Mucosa of descending colon (tissue), 3 donors: ENCODE results near the gene LIMK2. TPM values are rescaled to one million over a fixed set of nuclear protein-coding genes. Genes with fewer than 3 reads are reported as not detected.
"Not testable (repeated sequence)": the region's sequence is repeated elsewhere in the genome, so short reads cannot be mapped to it uniquely, and the experiment has no call there.

Experiments used
- ATAC-seq: fragments of 200-7000 bp; cut with Tn5 transposase; one replicate; pipeline ENCODE4 v1.9.1; 2020; ENCODE audit warnings: mild to moderate bottlenecking, moderate library complexity
- DNase-seq, 3 donors: peaks; one replicate each; pipeline ENCODE4 v3.0.0-alpha.2; 2020
- H3K36me3 ChIP-seq: fragments of 200-600 bp; one replicate; pipeline ENCODE4 v1.8.0; 2021; ENCODE audit warnings: low read depth, mild to moderate bottlenecking
- H3K4me1 ChIP-seq: fragments of 200-600 bp; one replicate; pipeline ENCODE4 v1.8.0; 2021; ENCODE audit warnings: low read depth, mild to moderate bottlenecking
- H3K4me3 ChIP-seq: fragments of 200-600 bp; one replicate; pipeline ENCODE4 v1.8.0; 2021; ENCODE audit warnings: mild to moderate bottlenecking
- H3K9me3 ChIP-seq: fragments of 200-600 bp; one replicate; pipeline ENCODE4 v1.8.0; 2021; ENCODE audit warnings: mild to moderate bottlenecking
- CTCF ChIP-seq: fragments of 200-600 bp; IDR thresholded peaks from one replicate; pipeline ENCODE4 v1.8.0; 2022; ENCODE audit warnings: antibody characterized with exemption, mild to moderate bottlenecking
- intact Hi-C, 2 donors: fragments of 100-400 bp; cut with DNase I in 1 of 2; cut with micrococcal nuclease in 1 of 2; formaldehyde crosslinking; loops; one replicate each; pipeline versions ENCODE4 v1.11.0 to v1.11.1; 2022; cut with DNase I, micrococcal nuclease
- total RNA-seq, 3 donors: library from RNA; stranded (reverse); fragmentation: NEBNext Ultra II Directional in 2 of 3; extraction: Animal tissue kit (Norgen Biotek cat#: 25700) in 2 of 3; gene quantifications; one replicate each; pipeline versions ENCODE4 v1.2.1 to v1.2.4, GENCODE V29; 2021 to 2023
- donor health status: DM: no; HTN: no; CAD: no; lungs with moderate emphysema.
- donor health status: DM: no; HTN: no; CAD: no.
- donor health status: DM: no; HTN: yes; CAD: no.

The LIMK2 gene
- total RNA-seq, 3 donors from 2014 or later = 76.7 to 137 (median 120) TPM

- TF ChIP-seq CTCF = no peak
- peak; percentile 54 for ATAC-seq
- Histone ChIP-seq H3K9me3 (no peaks in the 10 kb centered on the region), H3K4me3 (no peak overlapping the region), H3K36me3 (no peaks in the 10 kb centered on the region), H3K4me1 (peaks cover 59% of the 10 kb centered on the region)
- intact Hi-C loops = no loop called here
- DNase-seq = peak in 2 of 3 donors; percentile 60 to 87
Measured at GRCh38 chr22:31229402-31230079, 17.4 kb downstream of the LIMK2 start.

GRCh38 chr22:31230155-31230870 is 18.2 kb downstream of the LIMK2 start:
- H3K36me3 ChIP-seq = no peaks in the 10 kb centered on the region
- ATAC-seq = peak; percentile 6
- no peak for DNase-seq
- no peaks in the 10 kb centered on the region for H3K9me3 ChIP-seq
- no peak overlapping the region for H3K4me3 ChIP-seq
- intact Hi-C loops = no loop called here
- peaks cover 58% of the 10 kb centered on the region for H3K4me1 ChIP-seq
- no peak for TF ChIP-seq CTCF

GRCh38 chr22:31230871-31231621 is 18.9 kb downstream of the LIMK2 start:
- intact Hi-C loops = no loop called here
- H3K9me3 ChIP-seq = no peaks in the 10 kb centered on the region
- peak; percentile 51 for TF ChIP-seq CTCF
- H3K4me3 ChIP-seq = no peak overlapping the region
- H3K36me3 ChIP-seq = no peaks in the 10 kb centered on the region
- peaks cover 56% of the 10 kb centered on the region for H3K4me1 ChIP-seq
- ATAC-seq = peak; percentile 64
- peak in 1 of 3 donors; percentile 78 for DNase-seq

- no peak overlapping the region for H3K4me3 ChIP-seq
- H3K9me3 ChIP-seq = no peaks in the 10 kb centered on the region
- no peak for ATAC-seq
- TF ChIP-seq CTCF = no peak
- no peaks in the 10 kb centered on the region for H3K36me3 ChIP-seq
- DNase-seq = no peak
- H3K4me1 ChIP-seq = peaks cover 45% of the 10 kb centered on the region
- intact Hi-C loops = no loop called here
Measured at GRCh38 chr22:31233001-31233400, 20.9 kb downstream of the LIMK2 start.

- no peak for TF ChIP-seq CTCF
Measured at GRCh38 chr22:31235081-31235480, 23.0 kb downstream of the LIMK2 start.

GRCh38 chr22:31236044-31236443 is 23.9 kb downstream of the LIMK2 start:
- H3K9me3 ChIP-seq, DNase-seq, intact Hi-C loops, H3K4me3 ChIP-seq, H3K36me3 ChIP-seq, ATAC-seq: not testable (repeated sequence)
- H3K4me1 ChIP-seq = peaks cover 23% of the 10 kb centered on the region

More at GRCh38 chr22:31235081-31235480, 23.0 kb downstream of the LIMK2 start:
- intact Hi-C loops = no loop called here
- no peaks in the 10 kb centered on the region for H3K36me3 ChIP-seq
- DNase-seq (no peak), ATAC-seq (no peak)
- no peak overlapping the region for H3K4me3 ChIP-seq
- H3K4me1 ChIP-seq = peaks cover 29% of the 10 kb centered on the region
- H3K9me3 ChIP-seq = no peaks in the 10 kb centered on the region
